ENCODE data around the gene NLRP11. TPM values are rescaled to one million over a fixed set of nuclear protein-coding genes. Genes with fewer than 3 reads are reported as not detected.

NLRP11 gene
- not detected in 2 replicates for total RNA-seq

DNA sequence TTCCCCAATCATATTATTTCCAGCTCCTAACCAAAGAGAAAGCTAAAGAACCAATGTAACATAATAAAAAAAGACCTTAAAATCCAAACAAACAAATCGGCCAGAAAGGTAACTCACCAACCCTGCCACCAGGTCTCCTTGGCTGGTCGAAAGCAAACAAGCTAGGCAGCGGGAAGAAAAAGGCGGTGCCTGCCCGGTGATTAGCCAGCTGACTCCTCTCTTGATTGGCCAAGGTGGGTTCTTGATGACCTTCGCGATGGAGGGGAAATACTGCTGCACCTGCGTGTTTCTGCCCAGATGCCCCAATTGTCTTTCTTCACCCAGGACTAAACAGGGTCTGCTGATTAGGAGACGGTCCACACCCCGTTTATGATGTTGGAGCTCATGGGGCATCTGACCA, at the start of gene NLRP11:
Gene NLRP11, minus strand, starts transcription at position 154 of the 400 bp plus-strand sequence. CDS start 13,825 bp downstream, outside the sequence.

DNA sequence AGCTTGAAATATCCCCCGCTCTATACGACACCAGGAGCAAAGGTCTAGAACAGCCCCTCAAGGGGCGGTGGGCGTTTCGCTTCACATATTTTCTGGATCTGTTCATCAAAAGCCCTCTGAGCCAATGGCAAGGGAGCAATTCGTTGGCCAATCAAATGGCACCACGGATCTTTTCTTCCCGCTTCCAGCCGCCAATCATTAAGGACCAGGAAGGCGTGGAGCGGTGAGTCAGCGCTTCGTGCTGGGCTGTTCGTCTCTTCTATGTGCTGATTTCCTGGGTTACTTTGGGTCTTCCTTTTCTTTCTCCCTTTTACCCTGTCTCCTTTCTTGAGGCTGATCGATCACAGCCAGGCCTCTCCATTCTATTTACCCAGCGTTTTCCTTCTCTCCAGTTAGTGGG, 4.5 kb upstream of the NLRP11 start, which contains the start of gene NLRP4:
Gene NLRP4, plus strand, starts transcription at position 201 of the 400 bp plus-strand sequence. CDS start 15,541 bp downstream, outside the sequence.

DNA sequence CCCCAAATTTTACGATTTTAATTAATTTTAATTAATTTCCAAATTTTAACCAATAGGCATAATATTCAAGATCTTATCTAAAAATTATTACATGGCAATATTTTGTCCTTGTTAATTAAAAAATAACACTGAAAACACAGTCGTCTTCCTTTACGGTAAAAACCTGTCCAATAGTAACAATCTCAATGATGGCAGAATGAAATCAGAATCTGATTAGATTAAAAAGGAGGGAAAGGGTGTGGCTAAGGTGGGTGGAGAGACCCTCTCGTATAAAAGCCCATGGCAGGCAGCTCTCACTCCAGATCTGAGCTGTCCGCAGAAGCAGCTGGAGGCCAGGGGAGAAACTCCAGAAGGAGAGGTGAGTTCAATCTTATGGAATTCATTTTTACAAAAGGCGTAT, 63.0 kb downstream of the NLRP11 start, which contains the start of gene RFPL4AL1:
Gene RFPL4AL1, plus strand, starts transcription at position 301 of the 400 bp plus-strand sequence. CDS start 2,687 bp downstream, outside the sequence.

GRCh38 chr19:55758797-55759196, 73.0 kb downstream of the NLRP11 start, which contains the start of gene RFPL4A:
Gene RFPL4A (plus strand): TSS chr19:55759097. CDS start chr19:55761801, 2,704 bp downstream.

DNA sequence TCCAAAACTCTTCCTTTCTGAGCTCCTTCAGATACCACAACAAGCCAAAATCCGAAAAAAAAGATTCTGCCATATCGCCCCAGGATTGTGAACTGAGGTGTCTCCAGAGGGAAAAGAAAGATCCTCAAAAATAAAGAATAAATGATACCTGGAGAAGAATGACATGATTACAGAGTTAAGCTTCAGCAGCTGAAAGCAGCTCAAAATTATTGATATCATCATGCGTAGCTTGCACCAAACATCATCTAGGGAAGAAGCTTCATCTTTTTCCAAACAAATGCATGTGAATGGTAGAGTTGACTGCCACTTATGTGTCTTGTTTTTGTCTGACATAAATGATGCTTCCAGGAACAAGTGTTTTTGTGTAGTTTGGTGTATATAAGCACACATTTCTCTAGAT, 93.5 kb downstream of the NLRP11 start, which contains the start of gene NLRP9:
Gene NLRP9, minus strand, starts transcription at position 101 of the 400 bp plus-strand sequence. Its CDS starts 28 bp downstream, at position 73.

Other genes with a start within 250 kb of the NLRP11 start
- 1.9 and 2.1 TPM in 2 replicates for gene FIZ1, start 232.5 kb downstream of the NLRP11 start, total RNA-seq
- gene ZNF524, start 231.7 kb downstream of the NLRP11 start, total RNA-seq: 10.1 and 11.9 TPM in 2 replicates
- 0.66 and 1.3 TPM in 2 replicates for gene ZNF865, start 226.4 kb downstream of the NLRP11 start, total RNA-seq
- gene ZNF784, start 207.4 kb downstream of the NLRP11 start, total RNA-seq: 3.6 and 3.9 TPM in 2 replicates
- 5.5 and 5.8 TPM in 2 replicates for gene ZNF580, start 191.0 kb downstream of the NLRP11 start, total RNA-seq
- 11.4 and 13.4 TPM in 2 replicates for gene ZNF581, start 188.3 kb downstream of the NLRP11 start, total RNA-seq
- 8.9 and 9.5 TPM in 2 replicates for gene CCDC106, start 183.8 kb downstream of the NLRP11 start, total RNA-seq
- 87.6 and 108 TPM in 2 replicates for gene U2AF2, start 177.0 kb downstream of the NLRP11 start, total RNA-seq
- 44.5 and 80.6 TPM in 2 replicates for gene EPN1, start 156.8 kb downstream of the NLRP11 start, total RNA-seq
- gene NLRP9, start 93.6 kb downstream of the NLRP11 start, total RNA-seq: not detected in 2 replicates
- not detected in 2 replicates for gene RFPL4A, start 72.9 kb downstream of the NLRP11 start, total RNA-seq
- not detected in 2 replicates for gene RFPL4AL1, start 62.9 kb downstream of the NLRP11 start, total RNA-seq
- not detected in 2 replicates for gene NLRP4, start 4.5 kb upstream of the NLRP11 start, total RNA-seq
- not detected in 2 replicates for gene NLRP13, start 100.3 kb upstream of the NLRP11 start, total RNA-seq
- gene NLRP8, start 115.8 kb upstream of the NLRP11 start, total RNA-seq: not detected in 2 replicates
- not detected in 2 replicates for gene NLRP5, start 154.8 kb upstream of the NLRP11 start, total RNA-seq

Data from aortic smooth muscle cell (primary cell).